Measurements from ENCODE around the gene QRFP.
A peak's percentile ranks its signal among the peaks of the same experiment; 100 is the strongest.
"Not testable (repeated sequence)": the region's sequence is repeated elsewhere in the genome, so short reads cannot be mapped to it uniquely, and the experiment has no call there.

Gene QRFP

DNA sequence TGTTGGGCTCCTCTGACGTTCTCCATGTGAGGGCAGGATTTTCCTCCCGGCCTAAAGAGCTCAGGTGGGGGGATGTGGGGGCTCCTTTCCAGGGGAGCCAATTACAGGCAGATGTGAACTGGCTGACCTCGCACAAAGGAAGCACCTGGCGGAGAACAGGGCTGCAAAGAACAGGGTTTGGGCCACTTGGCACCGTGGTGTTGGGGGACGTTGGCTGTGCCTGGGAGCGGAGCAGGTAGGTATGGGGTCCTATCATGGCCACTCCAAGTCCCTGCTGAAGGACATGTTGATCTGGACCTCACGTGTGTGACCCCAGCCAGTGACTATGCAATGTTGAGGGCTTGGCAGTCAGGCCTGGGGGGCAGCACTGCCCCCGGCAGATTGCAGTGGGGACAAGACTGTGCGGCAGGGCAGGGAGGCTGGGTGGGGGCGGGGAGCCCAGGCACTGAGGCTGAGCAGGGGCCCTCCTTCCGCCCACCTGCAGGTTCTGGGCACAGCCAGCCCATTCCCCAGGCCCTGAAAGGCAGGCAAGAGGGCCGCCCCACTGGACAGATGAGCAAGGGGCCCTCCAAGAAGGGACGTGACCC lies 23.0 kb upstream of the QRFP start:
- DNase-seq (ENCODE audit: low spot score), result no peak

DNA sequence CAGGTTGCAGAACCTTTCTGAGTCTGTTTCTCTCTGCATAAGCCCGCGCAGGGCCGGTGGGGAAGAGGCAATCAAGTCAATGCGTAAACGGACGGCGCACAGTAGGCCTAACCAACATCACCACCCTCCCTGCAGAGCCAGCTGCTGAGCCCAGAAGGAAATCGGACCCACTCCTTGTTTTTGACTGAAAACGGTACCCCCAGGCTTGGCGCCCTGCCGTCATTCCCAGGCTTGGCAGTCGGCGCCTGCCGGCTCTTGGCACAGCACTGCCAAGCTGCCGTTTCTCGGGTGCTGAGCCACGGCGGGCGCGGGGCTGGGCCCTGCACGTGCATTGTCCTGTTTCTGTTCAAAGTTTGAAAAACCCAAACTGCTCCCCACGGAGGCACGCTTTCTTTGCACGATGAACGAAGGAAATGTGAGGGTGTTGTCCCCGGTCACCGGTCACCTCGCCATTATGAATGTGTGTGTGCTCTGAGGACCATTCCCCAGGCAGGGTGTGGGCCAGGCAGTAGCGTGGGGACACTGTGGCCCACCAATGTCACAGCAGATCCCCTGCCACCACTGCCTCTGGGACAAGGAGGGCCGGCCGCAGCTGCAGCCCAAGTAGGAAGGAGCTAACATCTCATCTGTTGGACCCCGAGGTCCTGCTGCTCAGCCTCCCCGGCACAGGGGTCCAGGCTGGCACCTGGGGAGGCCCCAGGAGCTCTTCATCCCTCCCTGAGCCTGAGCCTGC lies 22.4 kb upstream of the QRFP start:
- DNase-seq (ENCODE audit: low spot score), result peak; percentile 35

DNA sequence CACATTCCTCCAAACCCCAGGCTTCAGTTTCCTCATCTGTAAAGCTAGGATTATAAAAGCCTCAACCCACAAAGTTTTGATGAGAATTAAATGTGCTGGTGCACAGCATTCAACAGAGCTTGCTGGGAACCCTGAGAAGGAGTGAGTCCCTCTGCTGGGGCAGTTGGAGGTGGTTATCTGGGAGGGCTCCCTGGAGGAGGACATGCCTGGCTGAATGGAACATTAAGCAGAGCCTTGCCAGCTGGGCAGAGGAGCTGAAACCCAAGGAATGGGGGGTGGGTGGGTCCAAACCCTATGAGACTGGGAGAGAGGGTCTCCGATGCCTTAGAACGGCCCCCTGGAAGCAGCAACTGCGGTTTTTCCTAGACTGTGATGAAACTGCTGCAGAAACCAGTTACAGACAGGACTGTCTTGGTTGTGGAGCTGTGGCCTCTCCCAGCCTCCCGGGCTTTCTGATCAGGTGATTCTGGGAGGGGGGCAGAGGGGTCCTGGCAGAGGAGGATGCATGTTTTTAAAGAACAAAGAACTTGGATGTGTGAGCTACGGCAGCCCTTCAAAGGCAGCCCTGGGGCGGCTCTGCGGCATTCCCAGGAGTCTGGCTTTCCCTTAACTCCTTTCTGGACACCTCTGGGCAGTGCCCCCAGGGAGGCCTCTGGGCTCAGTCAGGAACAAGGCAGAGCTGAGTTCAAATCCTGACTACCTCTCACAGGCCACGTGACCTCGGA lies 21.7 kb upstream of the QRFP start:
- DNase-seq (ENCODE audit: low spot score), result no peak

DNA sequence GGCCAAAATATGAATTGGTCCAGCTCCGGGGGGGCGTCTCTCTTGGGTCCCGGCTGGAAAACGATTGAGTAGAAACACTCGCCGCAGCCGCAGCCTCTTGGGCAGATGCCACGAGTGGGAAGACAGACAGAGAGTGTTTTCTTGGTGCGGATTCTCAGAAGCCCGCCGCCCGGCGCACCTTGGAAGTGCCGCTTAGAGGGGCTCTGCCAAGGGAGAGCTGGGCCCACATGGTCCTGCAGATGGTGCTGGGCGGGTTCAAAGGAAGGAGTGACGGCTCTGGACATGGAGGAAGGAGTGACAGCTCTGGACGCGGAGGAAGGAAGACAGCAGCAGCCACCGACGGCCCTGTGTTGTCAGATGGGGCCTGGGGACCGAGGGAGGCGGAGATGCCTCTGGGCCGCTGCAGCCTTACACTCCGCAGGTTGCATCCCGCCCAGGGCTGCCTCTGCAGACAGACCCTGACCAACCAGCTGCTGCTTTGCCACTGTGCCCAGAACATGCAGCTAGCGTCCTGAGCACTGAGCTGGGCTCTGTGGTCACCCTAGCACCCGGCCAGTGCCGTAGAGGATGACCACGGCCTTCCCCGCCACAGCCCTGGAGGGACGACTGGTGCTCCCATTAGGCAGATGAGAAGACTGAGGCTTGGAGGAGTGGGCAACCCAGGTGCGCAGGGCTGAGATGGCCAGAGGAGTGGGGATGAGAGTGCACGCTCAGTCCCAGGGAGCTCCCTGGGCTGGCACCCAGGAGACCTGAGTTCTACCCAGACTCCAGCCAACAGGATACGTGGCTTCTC lies 20.8 kb upstream of the QRFP start:
- no peak for DNase-seq (ENCODE audit: low spot score)

DNA sequence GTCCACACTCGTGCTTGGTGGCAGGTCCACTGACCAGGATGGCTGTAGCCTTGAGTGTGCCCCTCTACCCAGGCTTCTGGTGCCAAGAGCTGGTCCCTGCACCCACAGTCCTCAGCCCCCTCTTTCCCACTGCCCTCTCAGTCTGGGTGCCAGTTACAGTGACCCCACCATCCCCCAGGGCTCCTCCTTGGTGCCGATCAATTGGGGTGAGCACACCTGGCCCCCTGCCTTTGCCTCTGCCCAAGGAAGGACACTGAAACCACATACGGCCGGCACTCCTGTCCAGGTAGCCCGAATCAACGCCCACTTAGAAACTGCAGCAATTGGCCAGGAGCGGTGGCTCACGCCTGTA lies 18.5 kb upstream of the QRFP start:
- no peak for DNase-seq (ENCODE audit: low spot score)

DNA sequence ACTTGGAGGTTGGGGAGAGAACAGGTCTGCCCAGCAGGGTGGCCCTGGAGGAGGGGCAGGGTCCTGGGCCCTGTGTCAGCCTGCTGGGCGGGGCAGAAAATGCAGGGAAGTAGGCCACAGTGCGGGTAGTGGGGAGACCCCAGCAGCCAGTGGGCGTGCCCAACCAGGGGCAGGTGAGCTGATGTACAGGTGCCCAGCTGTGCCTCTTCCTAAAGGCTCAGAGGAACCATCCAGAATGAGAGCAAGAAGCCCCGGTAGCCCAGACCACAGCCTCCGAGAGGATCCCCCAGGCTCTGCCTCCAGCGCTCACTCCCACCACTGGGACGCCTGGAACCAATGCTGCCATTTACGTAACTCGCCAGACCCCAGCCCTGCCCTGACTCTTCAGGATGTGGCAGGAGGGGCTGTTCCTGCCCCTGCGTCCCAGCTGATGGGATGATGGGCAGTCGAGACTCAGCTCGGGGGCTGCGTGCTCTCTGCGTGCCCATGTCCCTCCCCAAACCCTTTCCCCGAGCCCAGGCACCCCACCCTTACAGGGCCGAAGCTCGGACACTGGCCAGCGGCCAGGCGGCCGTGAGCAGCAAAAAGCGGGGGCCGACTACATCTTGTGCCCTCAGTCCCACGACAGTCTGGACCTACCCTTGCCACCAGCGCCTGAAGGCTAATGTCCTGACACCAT lies 17.9 kb upstream of the QRFP start:
- DNase-seq (ENCODE audit: low spot score), result no peak

DNA sequence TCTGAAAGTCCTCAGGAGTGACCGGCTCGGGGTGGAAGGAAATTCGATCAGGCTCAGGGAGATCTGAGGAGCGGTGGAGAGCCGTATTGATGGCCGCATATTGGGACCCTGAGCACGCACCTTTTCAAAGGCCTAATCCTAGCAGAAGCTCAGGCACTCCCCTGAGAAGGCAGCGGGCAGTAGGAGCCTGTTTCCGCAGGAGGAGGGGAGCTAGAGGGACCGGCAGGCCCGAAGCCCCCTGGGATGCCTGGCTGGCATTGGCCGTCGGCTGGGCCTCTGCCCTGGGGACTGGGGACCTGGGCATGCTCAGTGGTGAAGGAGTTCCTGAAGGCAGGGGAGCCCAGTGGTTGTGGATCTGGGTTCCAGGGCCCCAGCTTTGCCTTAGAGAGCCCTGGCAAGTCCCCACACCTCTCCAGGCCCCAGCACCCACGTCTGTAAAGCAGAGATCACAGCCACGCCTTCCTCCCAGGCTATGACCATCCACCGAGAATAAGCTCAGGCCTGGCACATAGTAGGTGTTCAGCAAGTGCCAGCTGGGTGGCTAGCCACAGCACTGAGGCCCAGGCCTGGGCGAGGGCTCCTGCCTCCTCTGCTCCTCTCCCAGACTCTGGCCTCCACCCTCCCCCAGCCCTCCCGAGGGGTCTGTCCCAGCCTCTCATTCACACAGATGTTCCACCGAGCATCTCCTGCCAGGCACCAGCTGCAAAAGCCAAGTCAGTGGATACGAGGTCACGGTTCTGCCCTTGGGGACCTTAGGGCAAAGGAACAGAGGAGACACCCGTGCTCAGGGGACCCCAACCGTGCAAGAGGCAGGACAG lies 17.2 kb upstream of the QRFP start:
- DNase-seq (ENCODE audit: low spot score), result no peak

DNA sequence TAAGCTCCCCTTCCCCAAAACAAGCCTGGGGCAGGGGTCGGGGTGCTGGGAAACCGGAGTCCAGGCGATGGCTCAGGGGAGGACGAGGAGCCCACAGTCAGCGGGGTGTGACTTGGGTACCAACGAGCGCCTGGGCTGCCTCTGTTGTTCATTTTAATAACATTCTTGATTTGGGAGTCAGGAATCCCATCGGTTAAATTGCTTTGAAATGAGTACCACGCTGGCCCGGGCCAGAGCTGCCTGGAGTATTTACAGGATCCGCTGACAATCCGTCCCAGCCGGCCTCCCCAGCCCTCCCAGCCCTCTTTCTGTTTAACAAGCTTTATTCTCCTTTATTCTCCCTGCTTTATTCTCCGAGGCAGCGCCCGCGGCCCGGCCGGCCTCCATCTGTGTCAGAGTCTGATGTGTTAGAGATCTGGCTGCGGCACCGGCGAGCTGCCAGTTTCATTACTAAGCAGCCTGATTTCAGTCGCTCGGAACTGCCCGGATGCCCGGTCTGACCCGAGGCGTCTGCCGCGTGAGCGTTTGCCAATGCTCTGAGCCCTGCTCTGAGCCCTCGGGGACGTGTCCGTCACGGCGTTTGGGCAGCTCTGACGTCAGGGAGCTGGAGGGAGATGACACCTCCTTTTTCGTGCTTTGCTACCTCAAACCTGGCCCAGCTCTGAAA lies 16.5 kb upstream of the QRFP start:
- DNase-seq (ENCODE audit: low spot score), result no peak

DNA sequence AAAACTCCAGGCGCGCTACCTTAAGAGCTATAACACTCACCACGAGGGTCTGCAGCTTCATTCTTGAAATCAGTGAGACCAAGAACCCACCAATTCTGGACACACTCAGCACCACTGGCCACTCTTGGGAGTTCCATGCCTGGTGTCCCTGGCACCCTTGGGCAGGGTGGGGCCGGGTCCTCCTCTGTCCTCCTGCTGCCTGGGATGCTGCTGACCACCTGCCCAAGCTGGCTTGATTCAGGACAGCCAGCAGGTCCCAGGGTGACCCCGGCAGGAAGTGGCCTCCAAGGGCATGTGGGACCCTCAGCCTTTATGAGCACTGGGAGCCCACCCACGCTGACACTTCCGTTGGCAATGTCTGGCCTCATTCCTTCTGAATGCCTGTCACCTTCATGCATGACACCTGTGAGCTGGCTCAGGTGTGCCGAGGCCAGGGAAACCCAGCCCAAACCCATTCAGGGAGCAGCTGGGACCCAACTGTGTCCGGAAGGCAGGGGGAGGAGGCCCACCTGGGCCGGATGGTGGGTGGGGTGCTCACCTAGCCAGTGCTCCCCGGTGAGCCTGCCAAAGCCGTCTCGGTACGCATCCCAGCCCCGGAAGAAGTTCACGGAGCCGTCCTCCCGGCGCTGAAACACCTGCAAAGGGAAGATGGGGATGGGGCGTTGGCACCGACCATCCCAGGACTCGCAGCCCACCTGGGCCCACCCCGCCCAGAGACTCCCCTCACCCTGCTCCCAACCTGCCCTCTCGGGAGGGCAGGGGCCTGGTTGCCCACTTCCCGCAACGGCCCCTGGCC lies 14.8 kb upstream of the QRFP start:
- no peak for DNase-seq (ENCODE audit: low spot score)

DNA sequence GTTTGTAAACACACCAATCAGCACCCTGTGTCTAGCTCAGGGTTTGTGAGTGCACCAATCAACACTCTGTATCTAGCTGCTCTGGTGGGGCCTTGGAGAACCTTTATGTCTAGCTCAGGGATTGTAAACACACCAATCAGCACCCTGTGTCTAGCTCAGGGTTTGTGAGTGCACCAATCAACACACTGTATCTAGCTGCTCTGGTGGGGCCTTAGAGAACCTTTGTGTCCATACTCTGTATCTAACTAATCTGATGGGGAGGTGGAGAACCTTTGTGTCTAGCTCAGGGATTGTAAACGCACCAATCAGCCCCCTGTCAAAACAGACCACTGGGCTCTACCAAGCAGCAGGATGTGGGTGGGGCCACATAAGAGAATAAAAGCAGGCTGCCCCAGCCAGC lies 14.1 kb upstream of the QRFP start:
- not testable (repeated sequence) for DNase-seq (ENCODE audit: low spot score)

DNA sequence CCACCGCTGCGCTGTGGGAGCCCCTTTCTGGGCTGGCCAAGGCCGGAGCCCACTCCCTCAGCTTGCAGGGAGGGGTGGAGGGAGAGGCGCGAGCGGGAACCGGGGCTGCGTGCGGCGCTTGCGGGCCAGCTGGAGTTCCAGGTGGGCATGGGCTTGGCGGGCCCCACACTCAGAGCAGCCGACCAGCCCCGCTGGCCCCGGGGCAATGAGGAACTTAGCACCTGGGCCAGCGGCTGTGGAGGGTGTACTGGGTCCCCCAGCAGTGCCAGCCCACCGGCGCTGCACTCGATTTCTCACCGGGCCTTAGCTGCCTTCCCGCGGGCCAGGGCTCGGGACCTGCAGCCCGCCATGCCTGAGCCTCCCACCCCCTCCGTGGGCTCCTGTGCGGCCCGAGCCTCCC lies 13.4 kb upstream of the QRFP start:
- not testable (repeated sequence) for DNase-seq (ENCODE audit: low spot score)

DNA sequence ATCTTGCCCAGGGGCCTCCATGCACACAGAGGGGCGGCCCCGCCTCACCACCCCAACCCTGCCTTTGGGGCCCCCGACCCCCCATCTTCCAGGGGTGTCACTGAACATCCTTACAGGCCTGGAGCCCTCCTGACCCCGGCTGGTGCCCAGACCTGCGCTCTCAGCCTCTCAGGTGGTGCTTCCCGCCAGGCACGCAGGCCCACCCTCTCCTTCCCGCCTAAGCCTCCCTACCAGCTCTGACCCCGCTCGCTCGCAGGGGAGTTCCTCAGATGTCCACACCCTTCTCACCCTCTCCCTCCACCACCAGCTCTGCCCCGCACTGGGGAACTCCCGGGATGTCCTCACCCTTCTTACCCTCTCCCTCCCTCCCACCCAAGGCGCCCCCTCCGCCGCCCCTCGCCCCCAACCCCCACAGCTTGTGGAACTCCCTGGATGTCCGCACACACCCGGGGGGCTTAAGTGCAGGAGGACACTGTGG lies 12.3 kb upstream of the QRFP start:
- DNase-seq (ENCODE audit: low spot score), result no peak

DNA sequence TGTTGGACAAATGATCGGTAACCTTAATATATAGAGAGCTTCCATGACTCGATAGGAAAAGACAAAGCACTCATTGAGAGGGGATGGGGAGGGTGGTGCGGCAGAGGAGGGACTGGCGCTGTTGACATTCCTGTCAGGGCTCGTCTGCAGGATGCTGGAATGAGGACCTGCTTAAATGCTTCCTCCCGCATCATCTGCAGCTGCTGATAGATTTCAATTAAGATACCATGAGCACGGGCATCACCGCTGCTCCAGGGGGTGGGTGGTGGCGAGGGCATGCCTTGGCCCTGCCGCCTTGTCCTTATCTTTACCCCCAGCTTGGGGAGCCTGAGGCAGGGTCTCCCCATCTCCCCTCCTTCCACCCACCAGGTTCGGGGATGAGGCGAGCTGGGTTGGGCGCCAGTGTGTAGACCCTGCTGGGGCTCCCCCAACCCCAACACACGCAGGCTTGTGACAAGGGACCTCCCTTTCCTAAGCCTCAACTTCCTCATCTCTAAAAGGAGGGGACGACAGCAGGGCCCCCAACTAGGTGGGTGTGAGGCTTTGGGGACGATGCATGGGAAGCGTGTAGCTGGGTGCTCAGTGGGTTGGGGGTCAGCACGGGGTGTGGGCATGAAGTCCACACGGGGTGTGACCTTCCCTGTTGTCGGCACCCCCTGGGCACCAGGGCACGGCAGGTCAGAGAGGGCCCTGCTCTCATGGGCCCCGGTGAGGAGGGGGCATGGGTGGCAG lies 11.7 kb upstream of the QRFP start:
- DNase-seq (ENCODE audit: low spot score), result no peak

DNA sequence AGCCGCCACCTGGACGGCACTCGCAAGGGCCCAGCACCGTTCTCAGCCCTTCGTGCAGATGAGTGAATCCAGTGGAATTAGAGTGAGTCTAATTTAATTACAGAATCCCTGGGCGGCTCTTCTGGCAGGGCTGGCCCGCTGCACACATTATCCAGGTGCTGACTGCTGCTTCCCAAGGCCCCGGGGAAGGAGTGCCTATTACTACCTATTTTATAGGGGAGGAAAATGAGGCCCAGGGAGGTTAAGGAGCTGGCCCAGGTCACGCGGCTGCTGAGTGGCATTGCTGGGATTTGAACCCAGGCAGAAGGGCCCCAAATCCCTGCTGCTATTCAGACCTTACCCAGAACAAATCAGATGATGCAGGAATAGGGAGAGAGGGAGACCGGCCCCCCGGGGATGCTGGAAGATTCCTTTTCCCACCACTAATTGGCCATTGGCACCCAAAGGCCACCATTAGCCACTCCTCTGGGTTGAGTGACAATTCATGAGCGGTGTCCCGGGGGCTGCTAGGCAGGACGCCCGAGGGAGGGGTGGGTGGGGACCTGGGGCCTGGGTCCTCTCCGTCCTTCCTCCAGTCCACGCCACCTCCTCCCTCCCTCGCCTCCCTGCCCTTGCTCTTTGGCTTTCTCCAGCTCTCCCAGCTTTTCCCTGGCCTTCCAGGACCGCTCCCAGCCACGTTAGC lies 10.3 kb upstream of the QRFP start:
- no peak for DNase-seq (ENCODE audit: low spot score)

DNA sequence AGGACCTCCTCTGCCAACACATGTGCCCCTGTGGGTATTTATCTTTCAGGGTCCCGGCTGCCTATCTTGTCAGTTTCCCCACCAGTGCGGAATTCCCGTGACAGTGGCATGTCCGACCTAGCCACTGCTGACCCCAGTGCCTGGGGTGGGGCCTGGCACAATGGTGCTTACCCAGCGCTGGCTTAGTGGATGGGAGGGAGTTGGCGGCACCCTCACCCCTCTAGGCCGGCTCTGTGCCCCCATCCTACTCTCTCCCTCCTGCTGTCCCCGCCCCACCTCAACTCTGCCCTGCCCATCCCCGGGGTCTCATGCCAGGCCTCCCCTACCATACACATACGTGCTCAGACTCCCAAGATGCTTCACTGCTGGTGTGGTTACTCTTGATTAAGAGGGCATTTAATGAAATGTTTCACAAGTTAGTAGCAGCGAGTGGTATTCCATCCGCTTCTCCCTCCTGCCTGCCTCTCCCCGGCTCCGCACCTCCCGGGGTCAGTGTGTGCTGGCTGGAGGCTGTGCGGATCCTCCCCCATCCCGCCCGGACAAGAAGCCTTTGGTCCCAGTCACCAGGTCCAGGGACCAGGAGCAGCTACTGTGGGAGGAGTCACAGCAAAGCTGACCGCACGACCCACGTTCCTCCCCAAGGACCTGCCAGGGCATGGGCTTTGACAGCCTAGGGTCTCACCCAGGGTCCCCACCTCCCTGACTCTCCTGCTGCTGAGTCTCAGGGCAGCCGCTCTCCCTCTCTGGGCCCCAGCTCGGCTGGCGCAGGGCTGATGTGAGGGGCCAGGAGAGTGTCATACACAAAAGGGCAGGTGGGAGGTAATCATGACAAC lies 9.5 kb upstream of the QRFP start:
- DNase-seq (ENCODE audit: low spot score), result no peak

DNA sequence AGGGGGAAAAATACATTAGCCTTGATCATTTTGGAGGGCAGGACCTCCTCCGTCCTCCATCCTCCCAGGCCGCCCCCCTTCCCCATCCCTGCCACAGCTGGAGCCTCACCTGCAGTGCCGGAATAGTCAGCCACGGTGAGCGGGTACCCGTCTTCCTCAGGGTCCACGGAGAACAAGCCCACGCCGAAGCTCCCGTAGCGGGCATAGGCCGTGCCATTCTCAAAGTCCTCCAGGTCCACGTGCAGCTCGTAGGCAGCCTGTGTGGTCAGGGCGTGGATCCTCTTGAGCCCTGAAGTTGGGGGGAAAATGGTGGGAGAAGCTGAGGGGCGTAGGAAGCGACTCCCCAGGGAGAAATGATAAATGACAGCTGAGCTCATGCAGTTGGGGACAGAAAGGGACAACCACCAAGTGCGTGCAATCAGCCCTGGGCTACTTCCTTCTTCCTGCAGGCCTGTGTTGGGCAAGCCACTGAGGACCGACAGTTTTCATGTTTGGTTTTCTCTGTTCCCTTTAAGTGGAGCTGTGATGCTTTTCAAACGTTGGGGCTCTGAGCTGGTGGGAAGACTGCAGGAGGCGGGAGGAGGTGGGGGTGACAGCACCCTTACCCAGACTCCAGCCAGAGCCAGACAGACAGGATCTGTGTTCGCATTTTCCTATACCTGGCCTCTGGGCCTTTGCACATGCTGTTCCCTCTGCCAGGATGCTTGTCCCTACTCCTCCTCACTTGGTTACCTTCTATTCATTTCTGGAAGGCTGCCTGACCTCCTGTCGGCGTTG lies 8.7 kb upstream of the QRFP start:
- DNase-seq (ENCODE audit: low spot score), result no peak

Measured in putamen (tissue), 1 donor.